Left lung (tissue), 10 donors: ENCODE measurements around the gene LIPI. TPM values are rescaled to one million over a fixed set of nuclear protein-coding genes. Genes with fewer than 3 reads are reported as not detected.

Source experiments
- ATAC-seq: fragments of 200-7000 bp; cut with Tn5 transposase; one replicate; pipeline ENCODE4 v1.9.1; 2020; ENCODE audit warnings: moderate library complexity
- DNase-seq, 4 donors: peaks; one replicate each; pipeline ENCODE4 v3.0.0-alpha.2; 2013 to 2020
- H3K27ac ChIP-seq, 2 donors: fragments of 200-600 bp; sonication (generic) in 1 of 2; one replicate each; pipeline versions ENCODE4 v1.5.0 to v1.8.0; 2020 to 2021
- H3K27me3 ChIP-seq, 2 donors: fragments of 200-600 bp; sonication (generic) in 1 of 2; one replicate each; pipeline versions ENCODE4 v1.5.0 to v1.8.0; 2020 to 2021
- H3K36me3 ChIP-seq, 2 donors: fragments of 200-600 bp; sonication (generic) in 1 of 2; one replicate each; pipeline versions ENCODE4 v1.5.0 to v1.8.0; 2020 to 2021
- H3K4me1 ChIP-seq, 2 donors: fragments of 200-600 bp; one replicate each; pipeline ENCODE4 v1.8.0; 2021
- H3K4me3 ChIP-seq, 2 donors: fragments of 200-600 bp; sonication (generic) in 1 of 2; one replicate each; pipeline versions ENCODE4 v1.5.0 to v1.8.0; 2020 to 2021; ENCODE audit warnings: mild to moderate bottlenecking in 1 of 2
- H3K9me3 ChIP-seq, 2 donors: fragments of 200-600 bp; sonication (generic) in 1 of 2; one replicate each; pipeline versions ENCODE4 v1.5.0 to v1.8.0; 2020 to 2021
- intact Hi-C, 2 donors: fragments of 100-400 bp; cut with DNase I; formaldehyde crosslinking; loops; one replicate each; pipeline versions ENCODE4 v1.11.2 to v1.14.2; 2022
- polyA plus RNA-seq, 6 donors: library from polyadenylated mRNA; unstranded; fragments of 120-200 nt; gene quantifications; one replicate each; pipeline ENCODE4 v1.2.1, GENCODE V29; 2013; ENCODE audit not compliant: insufficient read length in 6 of 6
- total RNA-seq, 2 donors: library from RNA; stranded (reverse); fragmentation: NEBNext Ultra II Directional; extraction: Animal tissue kit (Norgen Biotek cat#: 25700); gene quantifications; one replicate each; pipeline ENCODE4 v1.2.1, GENCODE V29; 2021
- TF ChIP-seq, protein P1 (sequence below), 2 donors: fragments of 200-600 bp; sonication (generic) in 1 of 2; IDR thresholded peaks; one replicate each; pipeline versions ENCODE4 v1.5.0 to v1.8.0; 2021; ENCODE audit warnings: antibody characterized with exemption in 2 of 2
- donor health status: DM: no; HTN: yes; CAD: no.
- donor health status: DM: no; HTN: no; CAD: no.

Gene LIPI
- total and polyA plus RNA-seq, 8 donors = 0.30 to 0.90 (median 0.69) TPM; not detected in 2

DNA sequence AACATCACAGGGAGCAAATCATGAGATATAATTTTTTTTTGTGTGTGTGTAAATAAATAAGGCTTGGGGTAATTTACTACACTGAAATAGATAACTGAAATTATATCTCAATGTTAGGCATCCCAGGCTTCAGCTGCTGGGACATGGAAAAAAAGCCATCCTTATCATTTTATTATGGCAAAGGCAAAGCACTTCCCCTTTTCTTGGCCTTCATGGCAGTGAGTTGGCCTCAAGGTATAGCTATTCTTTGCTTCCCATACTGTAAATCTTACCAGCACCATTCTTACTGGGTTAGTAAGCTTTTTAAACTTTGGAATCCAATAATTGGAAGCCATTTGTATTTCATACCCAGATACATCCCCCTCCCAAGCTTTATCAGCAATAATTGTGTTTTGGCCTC, 34.2 kb upstream of the LIPI start:
- no peaks in the 10 kb centered on the region for H3K36me3 ChIP-seq

DNA sequence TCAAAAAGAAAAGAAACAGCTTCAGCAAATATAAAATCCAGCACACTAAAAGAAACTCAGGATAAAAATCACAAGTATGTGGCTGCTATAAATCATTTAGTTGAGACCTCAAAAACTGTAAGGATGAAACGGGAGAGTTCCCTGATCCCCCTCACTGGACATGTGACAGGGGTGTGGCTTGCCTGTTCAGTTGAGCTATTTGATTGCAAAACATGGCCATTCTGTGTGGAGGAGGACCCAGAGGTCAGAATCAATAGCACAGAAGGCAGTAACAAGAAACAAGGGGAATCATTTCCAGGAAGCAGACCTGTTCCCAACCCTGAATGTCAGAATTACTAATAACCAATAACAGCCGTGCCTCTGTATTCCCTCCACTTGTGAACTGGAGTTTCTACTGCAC, 33.1 kb upstream of the LIPI start:
- H3K27me3 ChIP-seq = no peaks in the 10 kb centered on the region
- no peaks in the 10 kb centered on the region for H3K9me3 ChIP-seq
- H3K4me3 ChIP-seq = no peak overlapping the region
- no peak overlapping the region for H3K27ac ChIP-seq
- TF ChIP-seq, protein P1, sequence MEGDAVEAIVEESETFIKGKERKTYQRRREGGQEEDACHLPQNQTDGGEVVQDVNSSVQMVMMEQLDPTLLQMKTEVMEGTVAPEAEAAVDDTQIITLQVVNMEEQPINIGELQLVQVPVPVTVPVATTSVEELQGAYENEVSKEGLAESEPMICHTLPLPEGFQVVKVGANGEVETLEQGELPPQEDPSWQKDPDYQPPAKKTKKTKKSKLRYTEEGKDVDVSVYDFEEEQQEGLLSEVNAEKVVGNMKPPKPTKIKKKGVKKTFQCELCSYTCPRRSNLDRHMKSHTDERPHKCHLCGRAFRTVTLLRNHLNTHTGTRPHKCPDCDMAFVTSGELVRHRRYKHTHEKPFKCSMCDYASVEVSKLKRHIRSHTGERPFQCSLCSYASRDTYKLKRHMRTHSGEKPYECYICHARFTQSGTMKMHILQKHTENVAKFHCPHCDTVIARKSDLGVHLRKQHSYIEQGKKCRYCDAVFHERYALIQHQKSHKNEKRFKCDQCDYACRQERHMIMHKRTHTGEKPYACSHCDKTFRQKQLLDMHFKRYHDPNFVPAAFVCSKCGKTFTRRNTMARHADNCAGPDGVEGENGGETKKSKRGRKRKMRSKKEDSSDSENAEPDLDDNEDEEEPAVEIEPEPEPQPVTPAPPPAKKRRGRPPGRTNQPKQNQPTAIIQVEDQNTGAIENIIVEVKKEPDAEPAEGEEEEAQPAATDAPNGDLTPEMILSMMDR (IDR thresholded peaks at IDR 0.05) = no peak
- intact Hi-C loops = no loop called here
- no peaks in the 10 kb centered on the region for H3K36me3 ChIP-seq
- ATAC-seq (no peak), DNase-seq (no peak)
- no peaks in the 10 kb centered on the region for H3K4me1 ChIP-seq

More for the DNA sequence above, 34.2 kb upstream of the LIPI start:
- no peaks in the 10 kb centered on the region for H3K4me1 ChIP-seq
- intact Hi-C loops = no loop called here
- no peak for DNase-seq
- H3K9me3 ChIP-seq = no peaks in the 10 kb centered on the region
- TF ChIP-seq, protein P1 (IDR thresholded peaks at IDR 0.05) = no peak
- ATAC-seq = no peak
- no peak overlapping the region for H3K4me3 ChIP-seq
- H3K27me3 ChIP-seq = no peaks in the 10 kb centered on the region
- no peak overlapping the region for H3K27ac ChIP-seq

DNA sequence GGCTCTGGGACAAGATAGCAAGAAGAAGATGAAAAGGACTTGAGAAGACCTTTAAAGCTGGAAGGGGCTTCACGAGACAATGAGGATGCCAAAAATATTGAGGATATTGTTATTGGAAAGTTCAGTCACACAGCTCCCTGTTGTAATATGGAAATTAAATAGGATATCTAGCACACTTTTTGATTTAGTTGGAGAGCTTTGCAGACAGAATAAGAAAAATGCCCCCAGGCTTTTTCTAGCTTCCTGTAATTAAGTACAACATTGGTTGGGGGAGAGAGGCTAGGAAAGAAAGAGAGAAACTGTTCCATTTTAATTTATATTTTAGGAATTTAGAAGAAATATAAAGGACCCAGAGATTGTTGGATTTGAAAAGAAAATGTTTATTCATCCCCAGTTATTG, 32.7 kb upstream of the LIPI start:
- no peaks in the 10 kb centered on the region for H3K36me3 ChIP-seq
- H3K4me3 ChIP-seq = no peak overlapping the region
- TF ChIP-seq, protein P1 (IDR thresholded peaks at IDR 0.05) = no peak
- ATAC-seq (no peak), DNase-seq (no peak)
- H3K27ac ChIP-seq = no peak overlapping the region
- H3K9me3 ChIP-seq = no peaks in the 10 kb centered on the region
- H3K4me1 ChIP-seq = no peaks in the 10 kb centered on the region
- intact Hi-C loops = no loop called here
- H3K27me3 ChIP-seq = no peaks in the 10 kb centered on the region

DNA sequence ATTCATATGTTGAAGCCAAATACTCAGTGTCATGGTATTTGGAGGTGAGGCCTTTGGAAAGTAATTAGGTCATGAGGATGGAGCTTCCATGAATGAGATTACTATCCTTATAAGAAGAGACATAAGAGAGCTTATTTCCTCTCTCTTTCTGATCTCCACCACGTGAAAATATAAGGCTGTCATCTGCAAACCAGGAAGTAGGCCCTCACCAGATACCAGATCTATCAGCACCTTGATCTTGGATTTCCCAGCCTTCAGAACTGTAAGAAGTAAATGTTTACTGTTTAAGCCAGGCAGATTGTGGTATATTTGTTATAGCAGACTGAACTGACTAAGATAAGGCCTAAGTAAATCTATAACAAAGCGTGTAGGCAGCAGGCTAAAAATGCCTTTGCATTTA, 30.5 kb upstream of the LIPI start:
- intact Hi-C loops = no loop called here
- H3K27me3 ChIP-seq = no peaks in the 10 kb centered on the region
- no peak for DNase-seq
- H3K27ac ChIP-seq = no peak overlapping the region
- no peaks in the 10 kb centered on the region for H3K36me3 ChIP-seq
- no peaks in the 10 kb centered on the region for H3K4me1 ChIP-seq
- H3K4me3 ChIP-seq = no peak overlapping the region
- TF ChIP-seq, protein P1 (IDR thresholded peaks at IDR 0.05) = no peak
- no peaks in the 10 kb centered on the region for H3K9me3 ChIP-seq
- ATAC-seq = no peak

DNA sequence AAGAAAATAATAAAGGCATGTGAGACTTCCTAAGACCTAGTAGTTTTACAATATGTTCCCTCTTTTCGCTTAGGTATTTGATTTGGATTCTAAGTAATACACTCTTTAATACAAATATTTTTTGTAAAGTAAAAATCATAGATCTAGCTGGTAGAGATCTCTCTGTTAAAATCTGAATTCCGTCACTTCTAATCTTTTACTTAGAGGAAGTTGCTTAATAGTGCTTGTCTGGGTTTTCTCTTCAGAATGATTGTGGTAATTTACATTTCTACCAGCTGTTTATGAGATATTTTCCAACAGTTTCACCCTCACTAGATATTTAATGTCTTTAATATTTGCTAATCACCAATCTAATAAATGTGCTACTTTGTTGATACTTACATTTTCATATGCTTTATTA, 28.5 kb upstream of the LIPI start:
- ATAC-seq = no peak

More for the DNA sequence above, 28.5 kb upstream of the LIPI start:
- TF ChIP-seq, protein P1 (IDR thresholded peaks at IDR 0.05) = no peak
- no peaks in the 10 kb centered on the region for H3K27me3 ChIP-seq
- no peak overlapping the region for H3K27ac ChIP-seq
- DNase-seq = no peak
- H3K36me3 ChIP-seq = no peaks in the 10 kb centered on the region
- H3K9me3 ChIP-seq = no peaks in the 10 kb centered on the region
- intact Hi-C loops = no loop called here
- no peaks in the 10 kb centered on the region for H3K4me1 ChIP-seq
- H3K4me3 ChIP-seq = no peak overlapping the region
